Gastrocnemius medialis (tissue), 4 donors: ENCODE results near the gene CKAP5. TPM values are rescaled to one million over a fixed set of nuclear protein-coding genes. Genes with fewer than 3 reads are reported as not detected.

Source experiments
- ATAC-seq, 2 donors: fragments of 150-250 bp; one replicate each; pipeline ENCODE4 v1.9.1; 2016
- DNase-seq, 2 donors: peaks; one replicate each; pipeline ENCODE4 v3.0.0-alpha.2; 2019
- H3K27ac ChIP-seq, 4 donors: fragments of 200-600 bp; sonication (generic); 1 replicate in 1 of 4; 2 replicates in 3 of 4; pipeline ENCODE4 v1.5.1; 2016 to 2018; ENCODE audit warnings: mild to moderate bottlenecking in 2 of 4, moderate library complexity in 1 of 4
- H3K27me3 ChIP-seq, 3 donors: fragments of 200-600 bp; sonication (generic) in 2 of 3; 1 replicate in 1 of 3; 2 replicates in 2 of 3; pipeline versions ENCODE4 v1.5.1 to v1.6.0; 2016 to 2019; ENCODE audit warnings: mild to moderate bottlenecking in 1 of 3, moderate library complexity in 1 of 3
- H3K36me3 ChIP-seq, 2 donors: fragments of 200-600 bp; sonication (generic) in 1 of 2; one replicate each; pipeline ENCODE4 v1.5.1; 2017 to 2018
- H3K4me1 ChIP-seq, 2 donors: fragments of 200-600 bp; sonication (generic) in 1 of 2; one replicate each; pipeline ENCODE4 v1.5.1; 2016 to 2017; ENCODE audit warnings: mild to moderate bottlenecking in 2 of 2
- H3K4me3 ChIP-seq, 4 donors: fragments of 200-600 bp; sonication (generic) in 3 of 4; 1 replicate in 1 of 4; 2 replicates in 3 of 4; pipeline ENCODE4 v1.5.1; 2016 to 2019; ENCODE audit warnings: mild to moderate bottlenecking in 2 of 4
- H3K9me3 ChIP-seq, 3 donors: fragments of 200-600 bp; sonication (generic) in 2 of 3; 1 replicate in 1 of 3; 2 replicates in 2 of 3; pipeline ENCODE4 v1.5.1; 2016 to 2019
- CTCF ChIP-seq, 5 experiments: fragments of 450-650 bp in 3 of 5; fragments of 200-600 bp in 2 of 5; sonication (generic) in 2 of 5; IDR thresholded peaks in 4 of 5; conservative IDR thresholded peaks in 1 of 5; 1 replicate in 4 of 5; 2 replicates in 1 of 5; pipeline ENCODE4 v1.5.1; 2016 to 2019; ENCODE audit warnings: antibody characterized with exemption in 5 of 5, mild to moderate bottlenecking in 3 of 5, moderate library complexity in 3 of 5
- POLR2A ChIP-seq, 2 donors: fragments of 450-650 bp; IDR thresholded peaks; one replicate each; pipeline ENCODE4 v1.6.1; 2017; ENCODE audit warnings: antibody characterized with exemption in 2 of 2, mild to moderate bottlenecking in 2 of 2, moderate library complexity in 2 of 2
- in situ Hi-C, 4 donors: fragments of 200-750 bp; cut with MboI; loops; one replicate each; pipeline versions ENCODE4 v1.15.0 to v1.8.0; 2017; ENCODE audit warnings: low sequenced_read_pairs in 4 of 4
- intact Hi-C: fragments of 100-400 bp; cut with DNase I; formaldehyde crosslinking; loops from one replicate; pipeline ENCODE4 v1.15.1; 2023; ENCODE audit warnings: low total_unique reads
- total RNA-seq, 4 donors: library from RNA; depleted of rRNA; stranded (reverse); fragments of >200 nt; gene quantifications; one replicate each; pipeline versions ENCODE4 v1.1.0 to v1.2.3, GENCODE V29; 2016

CKAP5 gene
- total RNA-seq, 4 donors from 2014 or later = 43.6 to 89.6 (median 65.0) TPM

- Histone ChIP-seq H3K4me3 (no peak overlapping the region), H3K27ac (no peak overlapping the region), H3K9me3 (no peaks in the 10 kb centered on the region), H3K4me1 (peaks cover 0 to 6% of the 10 kb centered on the region in 2 donors), H3K36me3 (peaks cover 0 to 16% of the 10 kb centered on the region in 2 donors), H3K27me3 (no peaks in the 10 kb centered on the region)
- no peak for TF ChIP-seq POLR2A (IDR thresholded peaks at IDR 0.05)
- no peak for TF ChIP-seq CTCF (IDR thresholded peaks at IDR 0.05 in 4 of 5, conservative IDR thresholded peaks at IDR 0.05 in 1 of 5)
- in situ Hi-C loops = no loop called here
- intact Hi-C loops = no loop called here
- DNase-seq = no peak
- no peak for ATAC-seq
Observed at GRCh38 chr11:46855863-46856262, 9.8 kb upstream of the CKAP5 start.

- H3K9me3 ChIP-seq = no peaks in the 10 kb centered on the region
Observed at GRCh38 chr11:46855167-46855566, 9.1 kb upstream of the CKAP5 start.

GRCh38 chr11:46850829-46851380 lies 4.8 kb upstream of the CKAP5 start:
- TF ChIP-seq CTCF (IDR thresholded peaks at IDR 0.05 in 4 of 5, conservative IDR thresholded peaks at IDR 0.05 in 1 of 5) (no peak), POLR2A (IDR thresholded peaks at IDR 0.05) (no peak)
- ATAC-seq (no peak), DNase-seq (no peak)
- no peaks in the 10 kb centered on the region for H3K4me1 ChIP-seq
- no peaks in the 10 kb centered on the region for H3K36me3 ChIP-seq
- in situ Hi-C loops = no loop called here
- H3K27ac ChIP-seq = no peak overlapping the region
- H3K4me3 ChIP-seq = no peak overlapping the region
- H3K27me3 ChIP-seq = no peaks in the 10 kb centered on the region
- intact Hi-C loops = no loop called here
- H3K9me3 ChIP-seq = no peaks in the 10 kb centered on the region

More at GRCh38 chr11:46855167-46855566, 9.1 kb upstream of the CKAP5 start:
- Histone ChIP-seq H3K4me3 (no peak overlapping the region), H3K4me1 (no peaks in the 10 kb centered on the region), H3K27ac (no peak overlapping the region), H3K27me3 (no peaks in the 10 kb centered on the region), H3K36me3 (peaks cover 0 to 13% of the 10 kb centered on the region in 2 donors)
- DNase-seq = no peak
- in situ Hi-C loops (no loop called here), intact Hi-C loops (no loop called here)
- no peak for ATAC-seq
- TF ChIP-seq POLR2A (IDR thresholded peaks at IDR 0.05) (no peak), CTCF (IDR thresholded peaks at IDR 0.05 in 4 of 5, conservative IDR thresholded peaks at IDR 0.05 in 1 of 5) (no peak)

GRCh38 chr11:46849631-46850030 lies 3.6 kb upstream of the CKAP5 start:
- intact Hi-C loops = no loop called here

More at GRCh38 chr11:46849631-46850030, 3.6 kb upstream of the CKAP5 start:
- ATAC-seq (no peak), DNase-seq (no peak)
- no peak overlapping the region for H3K27ac ChIP-seq
- H3K4me3 ChIP-seq = no peak overlapping the region
- in situ Hi-C loops = no loop called here
- peaks cover 8 to 9% of the 10 kb centered on the region in 2 donors for H3K4me1 ChIP-seq
- no peak for TF ChIP-seq POLR2A (IDR thresholded peaks at IDR 0.05)
- no peak for TF ChIP-seq CTCF (IDR thresholded peaks at IDR 0.05 in 4 of 5, conservative IDR thresholded peaks at IDR 0.05 in 1 of 5)
- no peaks in the 10 kb centered on the region for H3K9me3 ChIP-seq
- no peaks in the 10 kb centered on the region for H3K36me3 ChIP-seq
- no peaks in the 10 kb centered on the region for H3K27me3 ChIP-seq
